ENCODE measurements around the gene IP6K3. TPM values are rescaled to one million over a fixed set of nuclear protein-coding genes. Genes with fewer than 3 reads are reported as not detected.

IP6K3 gene
- total RNA-seq, 1 donor from 2014 or later = 3.0 TPM

GRCh38 chr6:33777398-33778388 is 31.0 kb upstream of the IP6K3 start:
- DNase-seq (ENCODE audit: extremely low spot score, unreplicated experiment) = no peak
- H3K36me3 Mint-ChIP-seq (ENCODE audit: unreplicated experiment) = peaks cover 61% of the 10 kb centered on the region
- peaks cover 29% of the 10 kb centered on the region for H3K4me1 Mint-ChIP-seq (ENCODE audit: unreplicated experiment)
- no peak overlapping the region for H3K4me3 Mint-ChIP-seq (ENCODE audit: unreplicated experiment)
- H3K27me3 Mint-ChIP-seq (ENCODE audit: unreplicated experiment) = no peaks in the 10 kb centered on the region
- H3K27ac Mint-ChIP-seq (ENCODE audit: unreplicated experiment) = no peak overlapping the region
- H3K9me3 Mint-ChIP-seq (ENCODE audit: unreplicated experiment) = no peaks in the 10 kb centered on the region
- TF ChIP-seq CTCF (IDR thresholded peaks at IDR 0.05) = no peak

GRCh38 chr6:33776764-33777163 is 30.1 kb upstream of the IP6K3 start:
- Mint-ChIP-seq H3K27me3 (ENCODE audit: unreplicated experiment) (no peaks in the 10 kb centered on the region), H3K36me3 (ENCODE audit: unreplicated experiment) (peaks cover 58% of the 10 kb centered on the region), H3K9me3 (ENCODE audit: unreplicated experiment) (no peaks in the 10 kb centered on the region), H3K4me3 (ENCODE audit: unreplicated experiment) (no peak overlapping the region), H3K4me1 (ENCODE audit: unreplicated experiment) (peaks cover 29% of the 10 kb centered on the region), H3K27ac (ENCODE audit: unreplicated experiment) (no peak overlapping the region)
- DNase-seq (ENCODE audit: extremely low spot score, unreplicated experiment) = no peak
- no peak for TF ChIP-seq CTCF (IDR thresholded peaks at IDR 0.05)

- TF ChIP-seq CTCF (IDR thresholded peaks at IDR 0.05) = no peak
Observed at GRCh38 chr6:33776186-33776585, 29.5 kb upstream of the IP6K3 start.

GRCh38 chr6:33774774-33775173 is 28.1 kb upstream of the IP6K3 start:
- Mint-ChIP-seq H3K4me1 (ENCODE audit: unreplicated experiment) (peaks cover 38% of the 10 kb centered on the region), H3K4me3 (ENCODE audit: unreplicated experiment) (no peak overlapping the region), H3K9me3 (ENCODE audit: unreplicated experiment) (no peaks in the 10 kb centered on the region), H3K36me3 (ENCODE audit: unreplicated experiment) (peaks cover 50% of the 10 kb centered on the region), H3K27ac (ENCODE audit: unreplicated experiment) (no peak overlapping the region), H3K27me3 (ENCODE audit: unreplicated experiment) (no peaks in the 10 kb centered on the region)
- no peak for DNase-seq (ENCODE audit: extremely low spot score, unreplicated experiment)
- no peak for TF ChIP-seq CTCF (IDR thresholded peaks at IDR 0.05)

More at GRCh38 chr6:33776186-33776585, 29.5 kb upstream of the IP6K3 start:
- Mint-ChIP-seq H3K27me3 (ENCODE audit: unreplicated experiment) (no peaks in the 10 kb centered on the region), H3K27ac (ENCODE audit: unreplicated experiment) (no peak overlapping the region), H3K9me3 (ENCODE audit: unreplicated experiment) (no peaks in the 10 kb centered on the region), H3K36me3 (ENCODE audit: unreplicated experiment) (peaks cover 58% of the 10 kb centered on the region), H3K4me1 (ENCODE audit: unreplicated experiment) (peaks cover 27% of the 10 kb centered on the region), H3K4me3 (ENCODE audit: unreplicated experiment) (no peak overlapping the region)
- DNase-seq (ENCODE audit: extremely low spot score, unreplicated experiment) = no peak

GRCh38 chr6:33772902-33773472 is 26.3 kb upstream of the IP6K3 start:
- H3K4me1 Mint-ChIP-seq (ENCODE audit: unreplicated experiment) = peaks cover 53% of the 10 kb centered on the region
- no peak for TF ChIP-seq CTCF (IDR thresholded peaks at IDR 0.05)
- no peaks in the 10 kb centered on the region for H3K27me3 Mint-ChIP-seq (ENCODE audit: unreplicated experiment)
- peaks cover 38% of the 10 kb centered on the region for H3K36me3 Mint-ChIP-seq (ENCODE audit: unreplicated experiment)
- no peak overlapping the region for H3K4me3 Mint-ChIP-seq (ENCODE audit: unreplicated experiment)
- H3K27ac Mint-ChIP-seq (ENCODE audit: unreplicated experiment) = peak overlapping the region; percentile 88
- no peaks in the 10 kb centered on the region for H3K9me3 Mint-ChIP-seq (ENCODE audit: unreplicated experiment)
- no peak for DNase-seq (ENCODE audit: extremely low spot score, unreplicated experiment)

All from osteocyte (in vitro differentiated cells).